IgD-negative memory B cell (primary cell): ENCODE measurements around the gene ROBO3. TPM values are rescaled to one million over a fixed set of nuclear protein-coding genes. Genes with fewer than 3 reads are reported as not detected.

Experiments used
- H3K27ac Mint-ChIP-seq, 3 donors: one replicate each; pipeline ENCODE4 v1.8.0; 2020 to 2022; ENCODE audit warnings: mild to moderate bottlenecking in 3 of 3, mixed read lengths in 3 of 3, moderate library complexity in 1 of 3
- H3K27me3 Mint-ChIP-seq: one replicate; pipeline ENCODE4 v1.8.0; 2021; ENCODE audit warnings: mixed read lengths
- H3K36me3 Mint-ChIP-seq: one replicate; pipeline ENCODE4 v1.8.0; 2020; ENCODE audit warnings: mild to moderate bottlenecking, mixed read lengths
- H3K4me1 Mint-ChIP-seq, 3 donors: one replicate each; pipeline ENCODE4 v1.8.0; 2020 to 2022; ENCODE audit warnings: mixed read lengths in 3 of 3, mild to moderate bottlenecking in 1 of 3
- H3K4me3 Mint-ChIP-seq, 4 donors: one replicate each; pipeline ENCODE4 v1.8.0; 2020 to 2022; ENCODE audit warnings: mild to moderate bottlenecking in 4 of 4, mixed read lengths in 4 of 4, moderate library complexity in 3 of 4
- H3K9me3 Mint-ChIP-seq, 3 donors: one replicate each; pipeline ENCODE4 v1.8.0; 2020 to 2021; ENCODE audit warnings: mixed read lengths in 3 of 3, mild to moderate bottlenecking in 1 of 3
- polyA plus RNA-seq: library from polyadenylated mRNA; unstranded; fragments of 300-500 nt; fragmentation: Illumina TruSeq; gene quantifications from one replicate; pipeline ENCODE4 v1.2.3, GENCODE V29; 2021

The ROBO3 gene
- polyA plus RNA-seq, 1 donor from 2014 or later = not detected

GRCh38 chr11:124838805-124839127 lies 26.5 kb upstream of the ROBO3 start:
- H3K9me3 Mint-ChIP-seq = peaks cover 0 to 2% (median 0%) of the 10 kb centered on the region in 3 donors
- H3K27me3 Mint-ChIP-seq = peaks cover 64% of the 10 kb centered on the region
- no peaks in the 10 kb centered on the region for H3K36me3 Mint-ChIP-seq
- H3K4me3 Mint-ChIP-seq = peak overlapping the region in 2 of 4 donors; percentile 41 to 83
- no peak overlapping the region for H3K27ac Mint-ChIP-seq
- H3K4me1 Mint-ChIP-seq = peaks cover 8 to 16% (median 14%) of the 10 kb centered on the region in 3 donors

GRCh38 chr11:124839128-124839971 lies 25.9 kb upstream of the ROBO3 start:
- peaks cover 68% of the 10 kb centered on the region for H3K27me3 Mint-ChIP-seq
- peak overlapping the region in 3 of 4 donors; percentile 41 to 83 (median 83) for H3K4me3 Mint-ChIP-seq
- H3K36me3 Mint-ChIP-seq = no peaks in the 10 kb centered on the region
- H3K27ac Mint-ChIP-seq = no peak overlapping the region
- H3K9me3 Mint-ChIP-seq = peaks cover 0 to 2% (median 0%) of the 10 kb centered on the region in 3 donors
- H3K4me1 Mint-ChIP-seq = peaks cover 8 to 16% (median 14%) of the 10 kb centered on the region in 3 donors

GRCh38 chr11:124839972-124840621 lies 25.1 kb upstream of the ROBO3 start:
- H3K36me3 Mint-ChIP-seq = no peaks in the 10 kb centered on the region
- H3K4me1 Mint-ChIP-seq = peaks cover 8 to 16% (median 14%) of the 10 kb centered on the region in 3 donors
- H3K27ac Mint-ChIP-seq = no peak overlapping the region
- peaks cover 73% of the 10 kb centered on the region for H3K27me3 Mint-ChIP-seq
- peaks cover 0 to 2% (median 0%) of the 10 kb centered on the region in 3 donors for H3K9me3 Mint-ChIP-seq
- H3K4me3 Mint-ChIP-seq = peak overlapping the region in 3 of 4 donors; percentile 23 to 83 (median 74)

GRCh38 chr11:124840666-124841065 lies 24.6 kb upstream of the ROBO3 start:
- no peaks in the 10 kb centered on the region for H3K36me3 Mint-ChIP-seq
- no peak overlapping the region for H3K27ac Mint-ChIP-seq
- peaks cover 8 to 15% (median 14%) of the 10 kb centered on the region in 3 donors for H3K4me1 Mint-ChIP-seq
- H3K9me3 Mint-ChIP-seq = peaks cover 0 to 2% (median 0%) of the 10 kb centered on the region in 3 donors
- peak overlapping the region in 1 of 4 donors; percentile 37 for H3K4me3 Mint-ChIP-seq
- H3K27me3 Mint-ChIP-seq = peaks cover 76% of the 10 kb centered on the region

- Mint-ChIP-seq H3K4me1 (peaks cover 6 to 14% (median 14%) of the 10 kb centered on the region in 3 donors), H3K9me3 (peaks cover 0 to 2% (median 0%) of the 10 kb centered on the region in 3 donors), H3K27ac (no peak overlapping the region), H3K27me3 (peaks cover 79% of the 10 kb centered on the region), H3K36me3 (no peaks in the 10 kb centered on the region), H3K4me3 (peak overlapping the region in 1 of 4 donors; percentile 37)
Measured at GRCh38 chr11:124841201-124841600, 24.0 kb upstream of the ROBO3 start.

- Mint-ChIP-seq H3K4me1 (peaks cover 3 to 10% (median 10%) of the 10 kb centered on the region in 3 donors), H3K9me3 (peaks cover 0 to 2% (median 0%) of the 10 kb centered on the region in 3 donors), H3K36me3 (no peaks in the 10 kb centered on the region), H3K27me3 (peaks cover 78% of the 10 kb centered on the region), H3K4me3 (no peak overlapping the region), H3K27ac (no peak overlapping the region)
Measured at GRCh38 chr11:124841840-124842239, 23.4 kb upstream of the ROBO3 start.

- Mint-ChIP-seq H3K4me3 (no peak overlapping the region), H3K4me1 (peaks cover 0 to 8% (median 5%) of the 10 kb centered on the region in 3 donors), H3K27ac (no peak overlapping the region), H3K36me3 (no peaks in the 10 kb centered on the region), H3K27me3 (peaks cover 75% of the 10 kb centered on the region), H3K9me3 (peaks cover 0 to 2% (median 0%) of the 10 kb centered on the region in 3 donors)
Measured at GRCh38 chr11:124842305-124842704, 22.9 kb upstream of the ROBO3 start.

- Mint-ChIP-seq H3K9me3 (peaks cover 0 to 2% (median 0%) of the 10 kb centered on the region in 3 donors), H3K4me1 (peaks cover 0 to 8% (median 5%) of the 10 kb centered on the region in 3 donors), H3K27me3 (peaks cover 71% of the 10 kb centered on the region), H3K4me3 (no peak overlapping the region), H3K36me3 (no peaks in the 10 kb centered on the region), H3K27ac (no peak overlapping the region)
Measured at GRCh38 chr11:124843616-124843910, 21.7 kb upstream of the ROBO3 start.

- H3K4me1 Mint-ChIP-seq = peaks cover 0 to 5% (median 3%) of the 10 kb centered on the region in 3 donors
- H3K9me3 Mint-ChIP-seq = peaks cover 0 to 2% (median 0%) of the 10 kb centered on the region in 3 donors
- peaks cover 71% of the 10 kb centered on the region for H3K27me3 Mint-ChIP-seq
- H3K27ac Mint-ChIP-seq = no peak overlapping the region
- no peaks in the 10 kb centered on the region for H3K36me3 Mint-ChIP-seq
- H3K4me3 Mint-ChIP-seq = no peak overlapping the region
Measured at GRCh38 chr11:124844664-124845079, 20.6 kb upstream of the ROBO3 start.

- Mint-ChIP-seq H3K27me3 (peaks cover 68% of the 10 kb centered on the region), H3K36me3 (no peaks in the 10 kb centered on the region), H3K9me3 (peaks cover 0 to 2% (median 0%) of the 10 kb centered on the region in 3 donors), H3K4me3 (no peak overlapping the region), H3K27ac (no peak overlapping the region), H3K4me1 (no peaks in the 10 kb centered on the region)
Measured at GRCh38 chr11:124846070-124846673, 19.1 kb upstream of the ROBO3 start.

- Mint-ChIP-seq H3K9me3 (no peaks in the 10 kb centered on the region), H3K36me3 (no peaks in the 10 kb centered on the region), H3K27me3 (peaks cover 22% of the 10 kb centered on the region), H3K27ac (no peak overlapping the region), H3K4me3 (no peak overlapping the region), H3K4me1 (peaks cover 1 to 8% (median 7%) of the 10 kb centered on the region in 3 donors)
Measured at GRCh38 chr11:124859171-124859570, 6.1 kb upstream of the ROBO3 start.

- H3K27me3 Mint-ChIP-seq = peaks cover 40% of the 10 kb centered on the region
- no peaks in the 10 kb centered on the region for H3K9me3 Mint-ChIP-seq
- H3K4me3 Mint-ChIP-seq = no peak overlapping the region
- no peak overlapping the region for H3K27ac Mint-ChIP-seq
- H3K36me3 Mint-ChIP-seq = no peaks in the 10 kb centered on the region
- H3K4me1 Mint-ChIP-seq = peaks cover 4 to 8% (median 7%) of the 10 kb centered on the region in 3 donors
Measured at GRCh38 chr11:124861670-124862069, 3.6 kb upstream of the ROBO3 start.

GRCh38 chr11:124863137-124863825 lies 2.0 kb upstream of the ROBO3 start:
- peaks cover 8 to 9% (median 8%) of the 10 kb centered on the region in 3 donors for H3K4me1 Mint-ChIP-seq
- no peak overlapping the region for H3K4me3 Mint-ChIP-seq
- no peak overlapping the region for H3K27ac Mint-ChIP-seq

GRCh38 chr11:124863826-124864165 lies 1.4 kb upstream of the ROBO3 start:
- H3K4me3 Mint-ChIP-seq = no peak overlapping the region
- H3K27ac Mint-ChIP-seq = no peak overlapping the region
- H3K36me3 Mint-ChIP-seq = no peaks in the 10 kb centered on the region
- no peaks in the 10 kb centered on the region for H3K9me3 Mint-ChIP-seq
- H3K27me3 Mint-ChIP-seq = peaks cover 59% of the 10 kb centered on the region
- H3K4me1 Mint-ChIP-seq = peaks cover 8 to 12% (median 8%) of the 10 kb centered on the region in 3 donors

More at GRCh38 chr11:124863137-124863825, 2.0 kb upstream of the ROBO3 start:
- Mint-ChIP-seq H3K9me3 (no peaks in the 10 kb centered on the region), H3K27me3 (peaks cover 53% of the 10 kb centered on the region), H3K36me3 (no peaks in the 10 kb centered on the region)
